Measurements from ENCODE around the gene GSTK1. TPM values are rescaled to one million over a fixed set of nuclear protein-coding genes. Genes with fewer than 3 reads are reported as not detected.
"Not testable (repeated sequence)": the region's sequence is repeated elsewhere in the genome, so short reads cannot be mapped to it uniquely, and the experiment has no call there.

The GSTK1 gene
- total and polyA plus RNA-seq, 9 of the 15 experiments (the other 6 are each of a cell fraction or from before 2014, with no cell fraction given): 155 to 441 (median 233) TPM

GRCh38 chr7:143289888-143290287, 26.6 kb downstream of the GSTK1 start:
- whole genome bisulfite sequencing (ENCODE audit: insufficient coverage, low coverage, missing lambda C conversion rate): 17% methylated on average over 3 of the region's 4 CpGs
- peak overlapping the region; percentile 77 to 96 for H3K9ac ChIP-seq (ENCODE audit: insufficient read depth in 1 of 2, low read depth in 2 of 2, low read length in 2 of 2)
- H3K36me3 ChIP-seq (ENCODE audit: control insufficient read depth, insufficient read depth, low read length): peaks cover 54% of the 10 kb centered on the region
- CTCF ChIA-PET (ENCODE audit: low intra/inter-chr PET ratio); in situ Hi-C loops (cut with MboI); H3K9me3 ChIP-seq (replicated peaks; ENCODE audit: control insufficient read depth, insufficient read depth, low read depth, low read length); DNase-seq (ENCODE audit: extremely low read depth in 1 of 4, low spot score in 3 of 4); BruUV-seq (replicated peaks); H4K20me1 ChIP-seq (replicated peaks; ENCODE audit: control insufficient read depth, insufficient read depth, low read length); H3K27me3 ChIP-seq (ENCODE audit: control insufficient read depth in 2 of 2, insufficient read depth in 2 of 2, low read length in 2 of 2); FAIRE-seq; H3K9me1 ChIP-seq (ENCODE audit: control insufficient read depth, insufficient read depth, low read length); H2AFZ ChIP-seq (ENCODE audit: low read depth, low read length); ATAC-seq: not testable (repeated sequence)
- peaks cover 44% of the 10 kb centered on the region for H3K79me2 ChIP-seq (ENCODE audit: control insufficient read depth, insufficient read depth, low read length)
- POLR2A ChIA-PET: interaction anchor here (0.6 to 1.8 kb wide), 6 partner anchors 10 to 61 kb away, joined by 3 to 6 read pairs (median 4); partner anchors contain the start of gene GSTK1
- H3K4me1 ChIP-seq (replicated peaks in 1 of 2; ENCODE audit: control insufficient read depth in 2 of 2, insufficient read depth in 2 of 2, low read length in 2 of 2): peaks cover 22 to 25% of the 10 kb centered on the region in 2 experiments; a peak in 4 of 5 replicates
- H3K4me3 ChIP-seq: peak overlapping the region; percentile 87
- H3K4me2 ChIP-seq (ENCODE audit: insufficient read depth, low read length): peak overlapping the region; percentile 85
- H3K27ac ChIP-seq (ENCODE audit: extremely low read depth, low read depth, low read length): peak overlapping the region; percentile 96
- TF ChIP-seq ZFP91 (CRISPR knock-in tag; IDR thresholded peaks at IDR 0.05): 0 out of 2 replicates have a peak, but pooled peaks have one; percentile 14
- peak; percentile 58; the same call in 1 of the 2 replicates for TF ChIP-seq ZNF316 (IDR thresholded peaks at IDR 0.05)
- TF ChIP-seq LARP7 (IDR thresholded peaks at IDR 0.05): 0 out of 2 replicates have a peak, but pooled peaks have one; percentile 56
- TF ChIP-seq KDM1A (IDR thresholded peaks at IDR 0.05): 0 out of 4 replicates have a peak, but pooled peaks of 1 of the 2 experiments have one; percentile 28
- peak; percentile 82 for TF ChIP-seq ZNF384 (IDR thresholded peaks at IDR 0.05; ENCODE audit: low read depth, low read length)
- TF ChIP-seq ZNF280A (IDR thresholded peaks at IDR 0.05; ENCODE audit: low read depth, partially characterized antibody): peak; percentile 5
- peak; percentile 67 for TF ChIP-seq C11orf30 (IDR thresholded peaks at IDR 0.05; ENCODE audit: low read depth)
- TF ChIP-seq SMARCA4 (IDR thresholded peaks at IDR 0.05): 0 out of 2 replicates have a peak, but pooled peaks have one; percentile 10
- TF ChIP-seq NFE2 (IDR thresholded peaks at IDR 0.05; ENCODE audit: low read depth): peak; percentile 70
- TF ChIP-seq TEAD1 (CRISPR knock-in tag; IDR thresholded peaks at IDR 0.05): 0 out of 4 replicates have a peak, but pooled peaks of 1 of the 2 experiments have one; percentile 35
- peak; percentile 24; the same call in 1 of the 2 replicates for TF ChIP-seq MAFG (tag; conservative IDR thresholded peaks at IDR 0.05)
- TF ChIP-seq BCOR (IDR thresholded peaks at IDR 0.05): peak; percentile 60; the same call in 1 of the 2 replicates
- TF ChIP-seq EP400 (IDR thresholded peaks at IDR 0.05): 0 out of 2 replicates have a peak, but pooled peaks have one; percentile 14
- intact Hi-C loops (cut with micrococcal nuclease): loop anchor here (1.0 kb wide), 1 partner anchor 27 kb away; the partner anchor contains the start of gene GSTK1

Data from K562 (cell line).